Omental fat pad (tissue), 4 donors: ENCODE results near the gene LRRC74B. TPM values are rescaled to one million over a fixed set of nuclear protein-coding genes. Genes with fewer than 3 reads are reported as not detected.

Source experiments
- ATAC-seq: fragments of 150-250 bp; one replicate; pipeline ENCODE4 v1.9.1; 2016; ENCODE audit warnings: mild to moderate bottlenecking, moderate library complexity; ENCODE audit not compliant: low FRiP score
- DNase-seq: peaks from one replicate; pipeline ENCODE4 v3.0.0-alpha.2; 2019; ENCODE audit warnings: low spot score
- CTCF ChIP-seq, 3 donors: fragments of 450-650 bp; IDR thresholded peaks; one replicate each; pipeline ENCODE4 v1.5.1; 2016 to 2017; ENCODE audit warnings: antibody characterized with exemption in 3 of 3, mild to moderate bottlenecking in 3 of 3, moderate library complexity in 2 of 3
- total RNA-seq, 4 donors: library from RNA; depleted of rRNA; stranded (reverse); fragments of >200 nt; gene quantifications; one replicate each; pipeline ENCODE4 v1.1.0, GENCODE V29; 2016

Gene LRRC74B
- total RNA-seq, 4 donors from 2014 or later = not detected

DNA sequence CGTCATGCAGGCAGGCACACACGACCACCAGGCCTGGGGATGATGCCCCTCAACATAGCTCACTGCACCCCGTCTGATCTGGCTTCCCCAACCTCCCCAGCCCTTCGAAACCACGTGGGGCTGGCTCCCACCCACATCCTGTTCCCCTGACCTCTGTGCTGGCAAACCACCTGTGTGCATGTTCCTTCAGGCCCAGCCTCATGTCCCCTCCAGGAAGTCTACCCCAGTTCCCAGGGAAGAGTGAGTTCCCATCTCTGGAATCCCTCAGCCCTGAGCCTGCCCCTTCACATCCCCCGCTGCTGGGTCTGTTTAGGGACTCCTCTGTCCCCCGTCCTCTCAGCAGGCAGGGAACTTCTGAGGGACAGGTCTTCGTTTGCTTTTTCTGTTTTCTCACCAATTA is 20.5 kb upstream of the LRRC74B start:
- DNase-seq = no peak
- no peak for ATAC-seq

DNA sequence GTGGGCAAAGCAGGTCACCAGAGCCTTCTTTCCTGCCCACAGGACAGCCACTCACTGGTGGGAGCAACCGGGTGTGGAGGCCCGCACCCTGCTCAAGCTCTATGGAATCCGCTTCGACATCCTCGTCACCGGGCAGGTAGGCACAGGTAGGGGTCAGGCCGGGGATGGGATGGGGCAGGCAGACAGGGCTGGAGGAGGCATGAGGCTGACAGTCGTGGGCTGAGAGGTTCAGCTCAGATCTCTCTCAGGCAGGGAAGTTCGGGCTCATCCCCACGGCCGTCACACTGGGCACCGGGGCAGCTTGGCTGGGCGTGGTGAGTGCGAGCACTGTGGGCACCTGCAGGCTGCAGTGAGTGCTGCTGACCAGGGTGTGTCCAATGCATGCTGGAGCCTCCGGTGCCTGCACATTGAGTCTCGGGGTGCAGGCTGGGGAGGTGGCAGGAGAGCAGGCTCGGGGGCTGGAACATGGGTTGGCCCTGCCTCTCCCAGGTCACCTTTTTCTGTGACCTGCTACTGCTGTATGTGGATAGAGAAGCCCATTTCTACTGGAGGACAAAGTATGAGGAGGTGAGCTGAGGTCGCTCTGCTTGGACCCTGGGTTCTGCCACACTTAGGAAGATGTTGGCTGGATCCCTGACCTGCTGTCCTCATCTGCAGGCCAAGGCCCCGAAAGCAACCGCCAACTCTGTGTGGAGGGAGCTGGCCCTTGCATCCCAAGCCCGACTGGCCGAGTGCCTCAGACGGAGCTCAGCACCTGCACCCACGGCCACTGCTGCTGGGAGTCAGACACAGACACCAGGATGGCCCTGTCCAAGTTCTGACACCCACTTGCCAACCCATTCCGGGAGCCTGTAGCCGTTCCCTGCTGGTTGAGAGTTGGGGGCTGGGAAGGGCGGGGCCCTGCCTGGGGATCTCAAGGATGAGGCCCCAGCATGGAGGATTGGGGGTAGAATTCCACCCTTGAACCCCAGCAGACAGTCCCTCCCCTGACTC is 19.7 kb upstream of the LRRC74B start:
- TF ChIP-seq CTCF (IDR thresholded peaks at IDR 0.05) = no peak
- no peak for ATAC-seq
- no peak for DNase-seq

More for the DNA sequence above, 20.5 kb upstream of the LRRC74B start:
- no peak for TF ChIP-seq CTCF (IDR thresholded peaks at IDR 0.05)

GRCh38 chr22:21026783-21027692 is 18.7 kb upstream of the LRRC74B start:
- no peak for TF ChIP-seq CTCF (IDR thresholded peaks at IDR 0.05)
- ATAC-seq (peak; percentile 58), DNase-seq (no peak)

DNA sequence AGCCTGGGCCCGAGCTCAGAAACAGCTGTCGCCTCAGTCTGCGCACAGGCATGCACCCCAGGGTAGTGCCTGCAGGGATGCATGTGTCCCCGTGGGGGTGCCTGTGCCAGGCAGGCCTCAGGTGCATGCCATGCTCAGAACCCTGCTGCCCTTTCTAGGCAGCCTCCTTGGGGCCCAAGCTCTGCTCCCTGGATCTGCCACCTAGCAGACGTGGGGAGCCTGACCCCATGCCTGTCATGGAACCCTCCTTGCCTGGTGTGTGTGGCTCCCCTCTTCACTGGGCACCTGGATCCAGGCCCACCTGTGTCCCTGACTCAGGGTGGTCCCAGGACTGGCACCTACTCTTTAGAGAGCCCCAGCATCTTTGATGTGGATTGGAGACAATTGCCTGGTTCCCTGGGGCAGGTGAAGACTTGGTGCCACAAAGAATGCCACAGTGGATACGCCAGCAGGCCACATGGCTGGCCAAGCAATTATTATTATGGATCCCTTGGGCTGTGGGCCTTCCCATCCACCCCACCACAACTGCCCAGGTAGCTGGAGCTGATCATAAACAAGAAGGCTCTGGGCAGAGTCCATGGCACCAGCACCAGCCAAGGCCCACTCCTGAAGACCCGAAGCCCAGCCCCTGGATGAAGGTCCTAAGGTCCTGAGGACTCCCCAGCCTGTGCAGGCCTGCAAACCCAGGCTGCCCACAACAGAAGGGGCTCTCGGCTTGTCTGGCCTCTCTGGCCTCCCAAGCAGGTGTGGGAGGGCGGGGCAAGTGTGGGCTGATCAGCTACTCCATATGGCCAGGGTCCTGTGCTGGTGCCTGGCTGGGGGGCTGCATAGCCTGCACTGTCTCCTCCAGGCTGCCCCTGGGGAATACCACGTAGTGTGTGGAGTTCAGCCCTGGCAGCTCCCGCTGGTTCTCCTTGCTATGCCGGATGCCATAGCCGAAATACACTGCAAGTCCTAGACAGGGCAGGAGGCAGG is 17.2 kb upstream of the LRRC74B start:
- TF ChIP-seq CTCF (IDR thresholded peaks at IDR 0.05) = no peak
- DNase-seq = no peak
- ATAC-seq = no peak

DNA sequence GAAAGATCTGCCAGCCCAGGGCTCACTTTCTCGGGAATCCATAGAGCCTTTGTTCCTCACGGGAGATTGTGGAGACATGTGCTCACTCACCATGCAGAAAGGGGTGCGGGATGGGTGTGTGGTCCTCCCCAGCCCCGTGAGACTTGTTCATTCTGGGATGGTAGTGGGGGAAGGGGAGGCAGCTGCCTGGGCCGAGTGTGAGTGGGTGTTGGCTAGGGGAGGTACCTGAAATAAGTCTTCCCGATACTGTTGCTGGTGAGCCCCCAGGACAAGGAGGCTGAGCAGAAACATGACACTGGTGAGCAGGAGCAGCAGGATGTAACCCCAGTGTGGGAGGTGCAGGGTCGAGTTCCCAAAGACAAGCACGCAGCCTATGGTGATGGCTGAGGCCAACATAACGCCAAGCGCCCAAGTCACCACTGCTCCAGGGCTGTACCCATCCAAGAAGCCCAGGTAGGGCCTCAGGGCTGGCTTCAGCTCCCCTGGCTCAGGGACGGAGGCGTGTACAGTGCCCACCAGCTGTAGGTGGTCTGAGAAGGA is 16.2 kb upstream of the LRRC74B start:
- ATAC-seq (no peak), DNase-seq (no peak)
- no peak for TF ChIP-seq CTCF (IDR thresholded peaks at IDR 0.05)

DNA sequence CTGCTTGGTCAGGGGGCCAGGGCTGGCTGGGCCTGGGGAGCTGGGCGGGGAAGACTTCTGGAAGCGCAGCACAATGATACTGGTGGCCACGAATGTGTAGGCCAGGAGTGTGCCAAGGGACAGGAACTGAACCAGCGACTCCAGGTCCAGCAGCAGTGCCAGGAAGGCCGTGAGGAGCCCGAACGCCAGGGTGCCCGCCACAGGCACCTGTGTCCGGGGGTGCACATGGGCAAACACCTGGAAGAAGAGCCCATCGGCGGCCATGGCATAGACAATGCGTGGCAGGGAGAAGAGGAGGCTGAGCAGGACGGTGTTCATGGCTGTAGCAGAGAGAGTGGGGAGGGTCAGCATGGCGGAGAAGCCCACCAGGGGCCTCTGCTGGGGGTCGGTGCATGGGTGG is 15.7 kb upstream of the LRRC74B start:
- TF ChIP-seq CTCF (IDR thresholded peaks at IDR 0.05) = no peak

More for the DNA sequence above, 15.7 kb upstream of the LRRC74B start:
- DNase-seq (no peak), ATAC-seq (no peak)
